H1 (cell line): ENCODE measurements around the gene LMX1B.

ENCODE experiments used
- EP300 ChIP-seq, 2 experiments: IDR thresholded peaks; 1 replicate in 1 of 2; 2 replicates in 1 of 2; pipeline ENCODE4 v1.6.1; 2011 to 2012; ENCODE audit warnings: low read depth in 2 of 2, low read length in 2 of 2, mild to moderate bottlenecking in 2 of 2, borderline replicate concordance in 1 of 2, inconsistent platforms in 1 of 2, moderate library complexity in 1 of 2
- JUND ChIP-seq: IDR thresholded peaks from 2 replicates; pipeline ENCODE4 v1.6.1; 2011; ENCODE audit warnings: mild to moderate bottlenecking, improper control_type of control experiment, low read length
- TBP ChIP-seq: IDR thresholded peaks from 2 replicates; pipeline ENCODE4 v1.6.1; 2011; ENCODE audit warnings: low read depth, low read length, improper control_type of control experiment

GRCh38 chr9:126666155-126666803, 52.6 kb downstream of the LMX1B start:
- TF ChIP-seq TBP (no peak), EP300 (IDR thresholded peaks at IDR 0.05; ENCODE audit: borderline replicate concordance in 1 of 2, low read depth in 2 of 2, low read length in 2 of 2) (no peak), JUND (no peak)
